Natural killer cell treated with Interleukin-12 subunit alpha and Interleukin-12 subunit beta and Interleukin-15 and Interleukin-18, amount 100 ng/mL, for 72 hours (primary cell): ENCODE results near the gene CDK14. TPM values are rescaled to one million over a fixed set of nuclear protein-coding genes. Genes with fewer than 3 reads are reported as not detected.

Experiments
- ATAC-seq, 2 donors: fragments of 150-1000 bp; cut with Tn5 transposase in 1 of 2; sonication (Bioruptor Pico), chemical (Tn5 transposase) in 1 of 2; 2 replicates each; pipeline ENCODE4 v1.10.0; 2021
- DNase-seq: peaks from one replicate; pipeline ENCODE4 v3.0.0; 2022; ENCODE audit warnings: low spot score
- H3K27ac Mint-ChIP-seq, 2 donors: 1 replicate in 1 of 2; 2 replicates in 1 of 2; pipeline ENCODE4 v1.8.0; 2022; ENCODE audit warnings: mixed read lengths in 2 of 2, mild to moderate bottlenecking in 1 of 2, moderate library complexity in 1 of 2
- H3K27me3 Mint-ChIP-seq, 2 donors: 1 replicate in 1 of 2; 2 replicates in 1 of 2; pipeline ENCODE4 v1.8.0; 2022; ENCODE audit warnings: mixed read lengths in 2 of 2
- H3K36me3 Mint-ChIP-seq: one replicate; pipeline ENCODE4 v1.8.0; 2022; ENCODE audit warnings: mixed read lengths
- H3K4me1 Mint-ChIP-seq, 2 donors: 1 replicate in 1 of 2; 2 replicates in 1 of 2; pipeline ENCODE4 v1.8.0; 2022; ENCODE audit warnings: low read depth in 2 of 2, mixed read lengths in 2 of 2, mild to moderate bottlenecking in 1 of 2
- H3K4me3 Mint-ChIP-seq: one replicate; pipeline ENCODE4 v1.8.0; 2022; ENCODE audit warnings: mixed read lengths
- H3K9me3 Mint-ChIP-seq: 2 replicates; pipeline ENCODE4 v1.8.0; 2022; ENCODE audit warnings: mixed read lengths
- total RNA-seq, 2 donors: library from RNA; stranded (reverse); gene quantifications; one replicate each; pipeline ENCODE4 v1.2.3, GENCODE V29; 2022

The CDK14 gene
- total RNA-seq, 2 donors from 2014 or later = 0.76 to 2.8 TPM

- Mint-ChIP-seq H3K27me3 (peaks cover 0 to 4% of the 10 kb centered on the region in 2 donors), H3K27ac (no peak overlapping the region), H3K4me3 (no peak overlapping the region), H3K36me3 (no peaks in the 10 kb centered on the region), H3K9me3 (no peaks in the 10 kb centered on the region), H3K4me1 (no peaks in the 10 kb centered on the region)
- DNase-seq (no peak), ATAC-seq (no peak)
These were observed 8.3 kb downstream of the CDK14 start for GRCh38 chr7:90604383-90604782.

GRCh38 chr7:90605055-90605454 lies 8.9 kb downstream of the CDK14 start:
- Mint-ChIP-seq H3K4me1 (no peaks in the 10 kb centered on the region), H3K27ac (no peak overlapping the region), H3K27me3 (peaks cover 0 to 3% of the 10 kb centered on the region in 2 donors), H3K4me3 (no peak overlapping the region), H3K36me3 (no peaks in the 10 kb centered on the region), H3K9me3 (no peaks in the 10 kb centered on the region)
- DNase-seq = no peak
- no peak for ATAC-seq

DNA sequence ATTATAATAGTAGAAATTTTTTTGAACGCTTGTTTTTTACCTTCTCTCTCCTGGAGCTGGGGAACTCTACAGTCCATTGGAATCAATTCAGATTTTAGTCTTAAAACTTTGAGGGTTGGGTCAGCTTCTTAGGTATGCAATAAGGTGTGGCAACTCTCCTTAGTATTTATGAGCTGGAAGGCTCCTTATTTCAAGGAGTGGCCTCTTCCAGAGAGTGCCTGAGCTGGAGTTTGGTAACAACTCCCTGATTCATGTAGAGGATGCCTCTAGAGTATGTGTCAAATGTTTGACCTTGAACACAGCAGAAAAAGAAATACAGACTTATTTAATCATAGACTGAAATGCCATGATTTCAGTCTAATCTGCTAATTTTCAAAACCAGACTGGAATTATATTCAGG lies 11.1 kb downstream of the CDK14 start:
- ATAC-seq (no peak), DNase-seq (no peak)
- Mint-ChIP-seq H3K27me3 (no peaks in the 10 kb centered on the region), H3K36me3 (no peaks in the 10 kb centered on the region), H3K27ac (no peak overlapping the region), H3K4me3 (no peak overlapping the region), H3K4me1 (no peaks in the 10 kb centered on the region), H3K9me3 (peaks cover 2% of the 10 kb centered on the region)

- no peak for ATAC-seq
- H3K27me3 Mint-ChIP-seq = no peaks in the 10 kb centered on the region
These were observed 14.0 kb downstream of the CDK14 start for GRCh38 chr7:90610105-90610504.

GRCh38 chr7:90611115-90611514 lies 15.0 kb downstream of the CDK14 start:
- ATAC-seq = no peak
- no peaks in the 10 kb centered on the region for H3K27me3 Mint-ChIP-seq
- H3K9me3 Mint-ChIP-seq = peaks cover 3% of the 10 kb centered on the region

More at GRCh38 chr7:90610105-90610504, 14.0 kb downstream of the CDK14 start:
- H3K4me3 Mint-ChIP-seq = no peak overlapping the region
- no peaks in the 10 kb centered on the region for H3K36me3 Mint-ChIP-seq
- H3K4me1 Mint-ChIP-seq = no peaks in the 10 kb centered on the region
- no peak overlapping the region for H3K27ac Mint-ChIP-seq
- peaks cover 3% of the 10 kb centered on the region for H3K9me3 Mint-ChIP-seq
- DNase-seq = no peak

GRCh38 chr7:90613088-90613498 lies 17.0 kb downstream of the CDK14 start:
- no peak for DNase-seq
- ATAC-seq = no peak
- Mint-ChIP-seq H3K27ac (no peak overlapping the region), H3K4me3 (no peak overlapping the region), H3K27me3 (peaks cover 0 to 3% of the 10 kb centered on the region in 2 donors), H3K4me1 (peaks cover 0 to 3% of the 10 kb centered on the region in 2 donors), H3K36me3 (no peaks in the 10 kb centered on the region), H3K9me3 (peaks cover 3% of the 10 kb centered on the region)

More at GRCh38 chr7:90611115-90611514, 15.0 kb downstream of the CDK14 start:
- no peak overlapping the region for H3K4me3 Mint-ChIP-seq
- H3K27ac Mint-ChIP-seq = no peak overlapping the region
- no peaks in the 10 kb centered on the region for H3K36me3 Mint-ChIP-seq
- H3K4me1 Mint-ChIP-seq = no peaks in the 10 kb centered on the region
- no peak for DNase-seq

- H3K36me3 Mint-ChIP-seq = no peaks in the 10 kb centered on the region
- peaks cover 0 to 3% of the 10 kb centered on the region in 2 donors for H3K4me1 Mint-ChIP-seq
- DNase-seq (no peak), ATAC-seq (no peak)
- peaks cover 3% of the 10 kb centered on the region for H3K9me3 Mint-ChIP-seq
- H3K27ac Mint-ChIP-seq = no peak overlapping the region
- peaks cover 0 to 3% of the 10 kb centered on the region in 2 donors for H3K27me3 Mint-ChIP-seq
- H3K4me3 Mint-ChIP-seq = no peak overlapping the region
These were observed 21.3 kb downstream of the CDK14 start for GRCh38 chr7:90617442-90617841.

GRCh38 chr7:90618876-90619275 lies 22.8 kb downstream of the CDK14 start:
- DNase-seq (no peak), ATAC-seq (no peak)
- peaks cover 0 to 3% of the 10 kb centered on the region in 2 donors for H3K27me3 Mint-ChIP-seq
- no peak overlapping the region for H3K27ac Mint-ChIP-seq
- H3K36me3 Mint-ChIP-seq = no peaks in the 10 kb centered on the region
- H3K4me3 Mint-ChIP-seq = no peak overlapping the region
- peaks cover 0 to 3% of the 10 kb centered on the region in 2 donors for H3K4me1 Mint-ChIP-seq
- peaks cover 3% of the 10 kb centered on the region for H3K9me3 Mint-ChIP-seq

GRCh38 chr7:90621125-90621746 lies 25.1 kb downstream of the CDK14 start:
- H3K27ac Mint-ChIP-seq = no peak overlapping the region
- H3K4me3 Mint-ChIP-seq = no peak overlapping the region
- H3K4me1 Mint-ChIP-seq = peaks cover 0 to 3% of the 10 kb centered on the region in 2 donors
- DNase-seq = no peak
- peaks cover 3% of the 10 kb centered on the region for H3K9me3 Mint-ChIP-seq
- no peak for ATAC-seq
- no peaks in the 10 kb centered on the region for H3K36me3 Mint-ChIP-seq
- peaks cover 0 to 3% of the 10 kb centered on the region in 2 donors for H3K27me3 Mint-ChIP-seq

- Mint-ChIP-seq H3K27ac (no peak overlapping the region), H3K27me3 (peaks cover 0 to 3% of the 10 kb centered on the region in 2 donors), H3K9me3 (peaks cover 3% of the 10 kb centered on the region), H3K4me1 (peaks cover 0 to 3% of the 10 kb centered on the region in 2 donors), H3K4me3 (no peak overlapping the region), H3K36me3 (no peaks in the 10 kb centered on the region)
- no peak for ATAC-seq
- no peak for DNase-seq
These were observed 25.6 kb downstream of the CDK14 start for GRCh38 chr7:90621747-90622140.

- Mint-ChIP-seq H3K27me3 (peaks cover 0 to under 1% of the 10 kb centered on the region in 2 donors), H3K4me3 (no peak overlapping the region)
These were observed 26.5 kb downstream of the CDK14 start for GRCh38 chr7:90622670-90623069.

GRCh38 chr7:90624225-90624911 lies 28.2 kb downstream of the CDK14 start:
- no peak overlapping the region for H3K4me3 Mint-ChIP-seq
- no peak overlapping the region for H3K27ac Mint-ChIP-seq
- DNase-seq = no peak
- no peak for ATAC-seq
- H3K36me3 Mint-ChIP-seq = no peaks in the 10 kb centered on the region
- peaks cover 3% of the 10 kb centered on the region for H3K9me3 Mint-ChIP-seq
- H3K4me1 Mint-ChIP-seq = no peaks in the 10 kb centered on the region
- H3K27me3 Mint-ChIP-seq = no peaks in the 10 kb centered on the region

More at GRCh38 chr7:90622670-90623069, 26.5 kb downstream of the CDK14 start:
- H3K9me3 Mint-ChIP-seq = peaks cover 3% of the 10 kb centered on the region
- H3K36me3 Mint-ChIP-seq = no peaks in the 10 kb centered on the region
- ATAC-seq (no peak), DNase-seq (no peak)
- H3K4me1 Mint-ChIP-seq = peaks cover 0 to under 1% of the 10 kb centered on the region in 2 donors
- no peak overlapping the region for H3K27ac Mint-ChIP-seq

- Mint-ChIP-seq H3K27ac (no peak overlapping the region), H3K9me3 (peaks cover 3% of the 10 kb centered on the region), H3K4me3 (no peak overlapping the region), H3K27me3 (no peaks in the 10 kb centered on the region), H3K4me1 (no peaks in the 10 kb centered on the region), H3K36me3 (no peaks in the 10 kb centered on the region)
- no peak for DNase-seq
- ATAC-seq = no peak
These were observed 28.9 kb downstream of the CDK14 start for GRCh38 chr7:90625051-90625450.

- Mint-ChIP-seq H3K27ac (no peak overlapping the region), H3K9me3 (peaks cover 3% of the 10 kb centered on the region), H3K27me3 (no peaks in the 10 kb centered on the region), H3K36me3 (no peaks in the 10 kb centered on the region), H3K4me3 (no peak overlapping the region), H3K4me1 (no peaks in the 10 kb centered on the region)
- no peak for ATAC-seq
- DNase-seq = no peak
These were observed 29.4 kb downstream of the CDK14 start for GRCh38 chr7:90625562-90625961.
